ENCODE measurements around the gene CRISPLD2. TPM values are rescaled to one million over a fixed set of nuclear protein-coding genes. Genes with fewer than 3 reads are reported as not detected.
"Not testable (repeated sequence)": the region's sequence is repeated elsewhere in the genome, so short reads cannot be mapped to it uniquely, and the experiment has no call there.

Gene CRISPLD2
- total RNA-seq, 2 donors from 2014 or later: 27.5 to 129 TPM

GRCh38 chr16:84868328-84868727, 48.5 kb downstream of the CRISPLD2 start:
- 72 to 93% methylated on average over 5 to 9 of the region's 9 CpGs for WGBS, 2 donors
- intact Hi-C loops (cut with DNase I): no loop called here

GRCh38 chr16:84868829-84869472, 49.2 kb downstream of the CRISPLD2 start:
- no peak for ATAC-seq
- 86 to 95% methylated on average over 11 to 17 of the region's 17 CpGs for WGBS, 2 donors
- no peak overlapping the region for H3K27ac ChIP-seq

More at GRCh38 chr16:84868328-84868727, 48.5 kb downstream of the CRISPLD2 start:
- H3K4me1 ChIP-seq: no peaks in the 10 kb centered on the region
- H3K9me3 ChIP-seq: no peaks in the 10 kb centered on the region
- no peaks in the 10 kb centered on the region for H3K36me3 ChIP-seq (replicated peaks in 1 of 2; ENCODE audit: insufficient read depth in 1 of 2, low read depth in 2 of 2)
- ATAC-seq (no peak), DNase-seq (no peak)
- H3K27ac ChIP-seq: no peak overlapping the region
- no peaks in the 10 kb centered on the region for H3K27me3 ChIP-seq
- H3K4me3 ChIP-seq: no peak overlapping the region
- TF ChIP-seq, protein P1, sequence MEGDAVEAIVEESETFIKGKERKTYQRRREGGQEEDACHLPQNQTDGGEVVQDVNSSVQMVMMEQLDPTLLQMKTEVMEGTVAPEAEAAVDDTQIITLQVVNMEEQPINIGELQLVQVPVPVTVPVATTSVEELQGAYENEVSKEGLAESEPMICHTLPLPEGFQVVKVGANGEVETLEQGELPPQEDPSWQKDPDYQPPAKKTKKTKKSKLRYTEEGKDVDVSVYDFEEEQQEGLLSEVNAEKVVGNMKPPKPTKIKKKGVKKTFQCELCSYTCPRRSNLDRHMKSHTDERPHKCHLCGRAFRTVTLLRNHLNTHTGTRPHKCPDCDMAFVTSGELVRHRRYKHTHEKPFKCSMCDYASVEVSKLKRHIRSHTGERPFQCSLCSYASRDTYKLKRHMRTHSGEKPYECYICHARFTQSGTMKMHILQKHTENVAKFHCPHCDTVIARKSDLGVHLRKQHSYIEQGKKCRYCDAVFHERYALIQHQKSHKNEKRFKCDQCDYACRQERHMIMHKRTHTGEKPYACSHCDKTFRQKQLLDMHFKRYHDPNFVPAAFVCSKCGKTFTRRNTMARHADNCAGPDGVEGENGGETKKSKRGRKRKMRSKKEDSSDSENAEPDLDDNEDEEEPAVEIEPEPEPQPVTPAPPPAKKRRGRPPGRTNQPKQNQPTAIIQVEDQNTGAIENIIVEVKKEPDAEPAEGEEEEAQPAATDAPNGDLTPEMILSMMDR (IDR thresholded peaks at IDR 0.05): no peak
- no peak for TF ChIP-seq POLR2A (IDR thresholded peaks at IDR 0.05)

DNA sequence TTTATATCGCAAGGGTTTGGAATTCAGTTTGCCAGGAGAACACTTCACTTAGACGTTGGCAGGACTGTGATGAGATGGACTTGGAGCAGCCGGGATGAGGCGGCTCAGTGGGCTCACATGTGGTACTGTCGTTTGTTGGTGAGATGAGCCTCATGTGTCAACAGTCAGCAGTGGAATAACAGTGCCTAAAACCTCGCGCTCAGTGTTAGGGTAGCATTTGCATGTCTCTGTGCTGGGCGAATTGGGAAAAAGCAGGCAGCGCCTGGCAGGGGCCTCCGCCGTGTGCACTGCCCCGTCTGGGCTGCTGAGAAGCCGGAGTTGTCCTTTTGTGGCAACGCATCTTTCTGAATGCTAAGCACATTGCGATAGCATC, 49.7 kb downstream of the CRISPLD2 start:
- no peak for DNase-seq
- intact Hi-C loops (cut with DNase I): no loop called here
- ATAC-seq: no peak
- TF ChIP-seq POLR2A (IDR thresholded peaks at IDR 0.05): no peak
- TF ChIP-seq, protein P1 (IDR thresholded peaks at IDR 0.05): no peak
- Histone ChIP-seq H3K4me3 (no peak overlapping the region), H3K4me1 (no peaks in the 10 kb centered on the region), H3K9me3 (no peaks in the 10 kb centered on the region), H3K27ac (no peak overlapping the region), H3K27me3 (no peaks in the 10 kb centered on the region), H3K36me3 (replicated peaks in 1 of 2; ENCODE audit: insufficient read depth in 1 of 2, low read depth in 2 of 2) (no peaks in the 10 kb centered on the region)
- 80 to 81% methylated on average over 15 of the region's 15 CpGs for WGBS, 2 donors

More at GRCh38 chr16:84868829-84869472, 49.2 kb downstream of the CRISPLD2 start:
- TF ChIP-seq POLR2A (IDR thresholded peaks at IDR 0.05): no peak
- TF ChIP-seq, protein P1 (IDR thresholded peaks at IDR 0.05): no peak
- no peaks in the 10 kb centered on the region for H3K4me1 ChIP-seq
- no peaks in the 10 kb centered on the region for H3K9me3 ChIP-seq
- intact Hi-C loops (cut with DNase I): no loop called here
- DNase-seq: no peak
- H3K4me3 ChIP-seq: no peak overlapping the region
- H3K27me3 ChIP-seq: no peaks in the 10 kb centered on the region
- H3K36me3 ChIP-seq (replicated peaks in 1 of 2; ENCODE audit: insufficient read depth in 1 of 2, low read depth in 2 of 2): no peaks in the 10 kb centered on the region

GRCh38 chr16:84872971-84873370, 53.2 kb downstream of the CRISPLD2 start:
- H3K36me3 ChIP-seq (replicated peaks in 1 of 2; ENCODE audit: insufficient read depth in 1 of 2, low read depth in 2 of 2); DNase-seq; H3K9me3 ChIP-seq; H3K4me1 ChIP-seq; intact Hi-C loops (cut with DNase I); H3K27ac ChIP-seq; H3K4me3 ChIP-seq; H3K27me3 ChIP-seq; ATAC-seq: not testable (repeated sequence)
- 90 to 94% methylated on average over 17 of the region's 17 CpGs for WGBS, 2 donors

DNA sequence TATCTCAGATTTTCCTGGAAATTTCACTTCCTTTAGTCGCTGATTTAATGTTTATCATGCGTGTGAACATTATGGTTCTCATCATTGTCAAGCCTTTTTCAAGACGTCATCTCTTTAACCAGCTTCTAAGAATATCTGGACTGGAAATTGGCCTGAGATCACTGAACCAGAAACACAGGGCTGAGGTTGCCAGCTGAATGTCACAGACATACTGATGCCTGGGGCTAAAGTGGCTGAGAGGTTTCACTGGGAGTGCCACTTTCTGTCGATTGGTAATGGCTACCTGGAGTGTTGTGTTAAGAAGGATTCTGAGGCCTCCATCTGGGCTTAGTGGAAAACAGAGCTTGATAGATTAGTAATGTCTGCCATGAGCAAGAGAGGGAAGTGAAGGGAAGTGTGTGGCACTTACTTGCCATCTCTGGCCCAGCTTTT, 54.2 kb downstream of the CRISPLD2 start:
- WGBS, 2 donors: 54 to 76% methylated on average over 4 of the region's 4 CpGs
- TF ChIP-seq, protein P1 (IDR thresholded peaks at IDR 0.05): no peak
- TF ChIP-seq POLR2A (IDR thresholded peaks at IDR 0.05): no peak
- no peak for DNase-seq
- Histone ChIP-seq H3K4me1 (no peaks in the 10 kb centered on the region), H3K4me3 (no peak overlapping the region), H3K9me3 (no peaks in the 10 kb centered on the region), H3K27ac (no peak overlapping the region), H3K27me3 (no peaks in the 10 kb centered on the region), H3K36me3 (replicated peaks in 1 of 2; ENCODE audit: insufficient read depth in 1 of 2, low read depth in 2 of 2) (no peaks in the 10 kb centered on the region)
- intact Hi-C loops (cut with DNase I): no loop called here
- no peak for ATAC-seq

Measured in body of pancreas (tissue), 4 donors.